Activated CD4-positive, alpha-beta memory T cell treated with anti-CD3 and anti-CD28 coated beads, Interleukin-2, amount 10 ng/mL, durations not matched to agents 7 days and 5 days (primary cell): Measurements from ENCODE around the gene SKI. TPM values are rescaled to one million over a fixed set of nuclear protein-coding genes. Genes with fewer than 3 reads are reported as not detected.
"Not testable (repeated sequence)": the region's sequence is repeated elsewhere in the genome, so short reads cannot be mapped to it uniquely, and the experiment has no call there.

ENCODE experiments used
- CTCF ChIA-PET: fragments of 350-600 bp; sonication (Branson Sonifier 250); formaldehyde crosslinking; loops from one replicate; lab custom pipeline; 2021; ENCODE audit warnings: antibody characterized with exemption, inconsistent platforms; lab: Charles Lee
- POLR2A ChIA-PET: fragments of 350-600 bp; sonication (Branson Sonifier 250); formaldehyde crosslinking; loops from one replicate; lab custom pipeline; 2021; ENCODE audit warnings: antibody characterized with exemption; lab: Charles Lee
- DNase-seq: peaks from one replicate; pipeline ENCODE4 v3.0.0-alpha.2; 2020
- H3K27ac Mint-ChIP-seq: one replicate; pipeline ENCODE4 v1.8.0; 2021; ENCODE audit warnings: mild to moderate bottlenecking, mixed read lengths
- H3K27me3 Mint-ChIP-seq: one replicate; pipeline ENCODE4 v1.8.0; 2021; ENCODE audit warnings: mixed read lengths
- H3K36me3 Mint-ChIP-seq: one replicate; pipeline ENCODE4 v1.8.0; 2021; ENCODE audit warnings: low read depth, mixed read lengths
- H3K4me1 Mint-ChIP-seq: one replicate; pipeline ENCODE4 v1.8.0; 2021; ENCODE audit warnings: mixed read lengths
- H3K4me3 Mint-ChIP-seq: one replicate; pipeline ENCODE4 v1.8.0; 2021; ENCODE audit warnings: mild to moderate bottlenecking, mixed read lengths
- H3K9me3 Mint-ChIP-seq: one replicate; pipeline ENCODE4 v1.8.0; 2021; ENCODE audit warnings: mixed read lengths
- total RNA-seq, 2 experiments: library from RNA; stranded (reverse); gene quantifications; one replicate each; pipeline ENCODE4 v1.2.3, GENCODE V29; 2021

Gene SKI
- total RNA-seq, 2 experiments from 2014 or later, result 58.0 to 61.5 TPM

GRCh38 chr1:2257245-2257627, 29.1 kb downstream of the SKI start:
- ChIA-PET CTCF (interaction anchor here (1.3 kb wide), 1 partner anchor 124 kb away, joined by 4 read pairs; no protein-coding TSS in a partner anchor), POLR2A (interaction anchor here (2.8 to 3.0 kb wide), 3 partner anchors 23 to 43 kb away, joined by 30 to 48 read pairs (median 36); no protein-coding TSS in a partner anchor)
- Mint-ChIP-seq H3K4me3 (peak overlapping the region; percentile 24), H3K27me3 (no peaks in the 10 kb centered on the region), H3K36me3 (peaks cover 45% of the 10 kb centered on the region), H3K27ac (no peak overlapping the region), H3K9me3 (peaks cover 17% of the 10 kb centered on the region), H3K4me1 (peaks cover 42% of the 10 kb centered on the region)
- DNase-seq, result no peak

DNA sequence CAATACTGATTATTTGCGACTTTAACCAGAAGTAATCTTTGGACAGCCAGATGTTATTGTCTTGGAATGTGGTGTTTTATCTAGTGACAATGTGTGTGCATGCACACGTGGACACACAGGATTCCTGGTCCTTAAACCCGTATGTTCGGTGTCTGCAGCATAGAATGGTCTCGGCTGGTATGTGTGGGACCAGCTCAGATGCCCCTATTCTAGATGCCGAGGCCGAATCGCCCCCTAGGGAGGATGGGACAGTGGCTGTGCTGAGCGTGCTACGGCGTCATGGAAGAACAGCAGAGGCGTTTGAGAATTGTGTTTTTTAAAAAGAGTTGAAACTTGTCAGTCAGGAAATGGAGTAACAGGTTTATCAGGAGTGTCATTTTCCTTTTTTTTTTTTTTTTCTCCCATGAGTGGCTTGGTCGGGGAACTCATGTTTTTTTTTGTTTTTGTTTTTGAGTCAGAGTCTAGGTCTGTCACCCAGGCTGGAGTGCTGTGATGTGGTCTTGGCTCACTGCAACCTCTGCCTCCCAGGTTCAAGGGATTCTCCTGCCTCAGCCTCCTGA, 30.1 kb downstream of the SKI start:
- ChIA-PET POLR2A (interaction anchor here (1.9 kb wide), 1 partner anchor 42 kb away, joined by 7 read pairs; no protein-coding TSS in a partner anchor), CTCF (no interaction called here)
- Mint-ChIP-seq H3K4me1 (peaks cover 36% of the 10 kb centered on the region), H3K36me3 (peaks cover 35% of the 10 kb centered on the region), H3K27me3 (no peaks in the 10 kb centered on the region), H3K4me3 (peak overlapping the region; percentile 10), H3K9me3 (peaks cover 12% of the 10 kb centered on the region), H3K27ac (peak overlapping the region; percentile 70)
- DNase-seq, result no peak

DNA sequence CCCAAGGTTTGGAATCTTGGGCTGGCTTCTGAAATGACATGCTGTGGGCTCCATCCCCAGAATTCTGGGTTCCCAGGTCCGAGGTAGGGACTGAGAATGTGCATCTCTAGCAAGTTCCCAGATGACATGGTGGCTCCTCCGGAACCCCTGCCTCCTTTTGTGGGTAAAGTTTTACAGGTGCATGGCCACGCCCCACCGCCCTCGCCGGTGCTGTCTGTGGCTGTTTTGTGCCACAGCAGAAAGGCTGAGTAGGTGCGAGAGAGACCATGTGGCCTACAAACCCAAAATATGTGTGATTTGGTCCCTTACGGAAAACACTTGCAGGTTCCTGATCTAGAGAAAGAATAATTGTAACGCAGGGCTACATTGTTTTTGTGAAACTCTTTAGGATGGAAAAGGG, 30.9 kb downstream of the SKI start:
- Mint-ChIP-seq H3K4me1 (peaks cover 34% of the 10 kb centered on the region), H3K4me3 (no peak overlapping the region), H3K27ac (peak overlapping the region; percentile 49), H3K27me3 (no peaks in the 10 kb centered on the region), H3K36me3 (peaks cover 28% of the 10 kb centered on the region), H3K9me3 (peaks cover 12% of the 10 kb centered on the region)
- peak; percentile 54 for DNase-seq
- ChIA-PET POLR2A (interaction anchor here (1.9 kb wide), 1 partner anchor 41 kb away, joined by 7 read pairs; no protein-coding TSS in a partner anchor), CTCF (no interaction called here)

- peaks cover 12% of the 10 kb centered on the region for H3K9me3 Mint-ChIP-seq
- no peak overlapping the region for H3K4me3 Mint-ChIP-seq
- peaks cover 34% of the 10 kb centered on the region for H3K4me1 Mint-ChIP-seq
- no peaks in the 10 kb centered on the region for H3K27me3 Mint-ChIP-seq
- DNase-seq, result no peak
- ChIA-PET CTCF (no interaction called here), POLR2A (interaction anchor here (1.0 to 1.9 kb wide), 2 partner anchors 40 to 41 kb away, joined by 3 to 7 read pairs; no protein-coding TSS in a partner anchor)
- H3K36me3 Mint-ChIP-seq, result peaks cover 28% of the 10 kb centered on the region
- H3K27ac Mint-ChIP-seq, result peak overlapping the region; percentile 54
Measured at GRCh38 chr1:2259668-2260402, 31.7 kb downstream of the SKI start.

DNA sequence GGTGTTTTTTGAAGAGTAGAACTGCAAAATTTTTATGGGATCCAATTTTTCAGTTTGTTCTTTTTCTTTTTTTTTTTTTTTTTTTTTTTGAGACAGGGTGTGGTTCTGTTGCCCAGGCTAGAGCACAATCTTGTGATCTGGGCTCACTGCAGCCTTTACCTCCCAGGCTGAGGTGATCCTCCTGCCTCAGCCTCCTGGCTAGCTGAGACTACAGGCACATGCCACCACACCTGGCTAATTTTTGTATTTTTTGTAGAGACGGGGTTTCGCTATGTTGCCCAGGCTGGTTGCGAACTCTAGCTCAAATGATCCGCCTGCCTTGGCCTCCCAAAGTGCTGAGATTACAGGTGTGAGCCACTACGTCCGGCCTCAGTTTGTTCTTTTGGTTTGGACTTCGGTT, 32.4 kb downstream of the SKI start:
- not testable (repeated sequence) for H3K4me3 Mint-ChIP-seq
- peaks cover 41% of the 10 kb centered on the region for H3K4me1 Mint-ChIP-seq

DNA sequence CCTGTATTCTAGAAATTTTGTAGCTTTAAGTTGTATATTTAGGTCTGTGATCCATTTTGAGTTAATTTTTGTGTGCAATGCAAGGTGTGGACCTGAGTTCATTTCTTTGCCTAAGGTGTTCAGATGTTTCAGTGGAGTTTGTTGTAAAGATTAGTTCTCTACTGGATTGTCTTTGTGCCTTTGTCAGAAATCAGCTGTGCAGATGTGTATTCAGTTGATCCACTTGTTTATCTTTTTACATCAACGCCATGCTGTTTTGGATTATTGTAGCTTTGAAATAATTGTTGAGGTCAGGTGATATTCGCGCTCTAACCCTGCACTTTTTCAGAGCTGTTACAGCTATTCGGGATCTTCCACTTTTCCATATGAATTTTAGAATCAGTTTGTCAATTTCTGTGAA, 32.8 kb downstream of the SKI start:
- Mint-ChIP-seq H3K27me3 (no peaks in the 10 kb centered on the region), H3K9me3 (peaks cover 12% of the 10 kb centered on the region), H3K4me3 (no peak overlapping the region), H3K27ac (no peak overlapping the region), H3K36me3 (peaks cover 32% of the 10 kb centered on the region), H3K4me1 (peaks cover 42% of the 10 kb centered on the region)
- ChIA-PET POLR2A (interaction anchor here (0.9 to 1.0 kb wide), 2 partner anchors 30 to 40 kb away, joined by 3 to 4 read pairs; no protein-coding TSS in a partner anchor), CTCF (interaction anchor here (0.9 kb wide), 1 partner anchor 36 kb away, joined by 3 read pairs; no protein-coding TSS in a partner anchor)
- no peak for DNase-seq

More for the DNA sequence above, 32.4 kb downstream of the SKI start:
- POLR2A ChIA-PET, result interaction anchor here (0.9 to 1.0 kb wide), 2 partner anchors 31 to 40 kb away, joined by 3 to 4 read pairs; no protein-coding TSS in a partner anchor
- not testable (repeated sequence) for H3K27ac Mint-ChIP-seq, H3K27me3 Mint-ChIP-seq, DNase-seq
- Mint-ChIP-seq H3K36me3 (peaks cover 32% of the 10 kb centered on the region), H3K9me3 (peaks cover 12% of the 10 kb centered on the region)
- CTCF ChIA-PET, result interaction anchor here (0.9 kb wide), 1 partner anchor 35 kb away, joined by 3 read pairs; no protein-coding TSS in a partner anchor

DNA sequence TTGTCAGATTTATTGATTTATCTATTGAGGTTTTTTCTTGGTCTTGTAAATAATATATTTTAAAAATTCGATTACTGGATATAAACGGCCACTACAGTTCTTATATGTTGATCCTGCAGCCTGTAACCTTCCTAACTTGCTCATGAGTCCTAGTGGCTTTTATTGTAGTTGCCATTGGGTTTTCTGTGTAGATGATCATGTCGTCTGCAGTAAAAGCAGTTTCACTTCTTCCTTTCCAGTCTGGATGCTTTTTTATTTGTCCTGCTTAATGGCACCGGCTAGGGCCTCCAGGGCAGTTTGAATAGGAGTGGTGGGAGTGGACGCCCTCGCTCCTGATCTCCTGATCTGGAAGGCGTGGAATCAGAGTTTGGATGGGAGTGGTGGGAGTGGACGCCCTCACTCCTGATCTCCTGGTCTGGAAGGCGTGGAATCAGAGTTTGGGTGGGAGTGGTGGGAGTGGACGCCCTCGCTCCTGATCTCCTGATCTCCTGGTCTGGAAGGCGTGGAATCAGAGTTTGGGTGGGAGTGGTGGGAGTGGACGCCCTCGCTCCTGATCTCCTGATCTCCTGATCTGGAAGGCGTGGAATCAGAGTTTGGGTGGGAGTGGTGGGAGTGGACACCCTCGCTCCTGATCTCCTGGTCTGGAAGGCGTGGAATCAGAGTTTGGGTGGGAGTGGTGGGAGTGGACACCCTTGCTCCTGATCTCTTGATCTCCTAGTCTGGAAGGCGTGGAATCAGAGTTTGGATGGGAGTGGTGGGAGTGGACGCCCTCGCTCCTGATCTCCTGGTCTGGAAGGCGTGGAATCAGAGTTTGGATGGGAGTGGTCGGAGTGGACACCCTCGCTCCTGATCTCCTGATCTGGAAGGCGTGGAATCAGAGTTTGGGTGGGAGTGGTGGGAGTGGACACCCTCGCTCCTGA, 33.6 kb downstream of the SKI start:
- peaks cover 48% of the 10 kb centered on the region for H3K4me1 Mint-ChIP-seq
- POLR2A ChIA-PET, H3K27me3 Mint-ChIP-seq, DNase-seq, H3K27ac Mint-ChIP-seq, H3K4me3 Mint-ChIP-seq: not testable (repeated sequence)
- CTCF ChIA-PET, result interaction anchor here (0.9 kb wide), 1 partner anchor 37 kb away, joined by 3 read pairs; no protein-coding TSS in a partner anchor
- peaks cover 34% of the 10 kb centered on the region for H3K36me3 Mint-ChIP-seq
- H3K9me3 Mint-ChIP-seq, result peaks cover 12% of the 10 kb centered on the region

DNA sequence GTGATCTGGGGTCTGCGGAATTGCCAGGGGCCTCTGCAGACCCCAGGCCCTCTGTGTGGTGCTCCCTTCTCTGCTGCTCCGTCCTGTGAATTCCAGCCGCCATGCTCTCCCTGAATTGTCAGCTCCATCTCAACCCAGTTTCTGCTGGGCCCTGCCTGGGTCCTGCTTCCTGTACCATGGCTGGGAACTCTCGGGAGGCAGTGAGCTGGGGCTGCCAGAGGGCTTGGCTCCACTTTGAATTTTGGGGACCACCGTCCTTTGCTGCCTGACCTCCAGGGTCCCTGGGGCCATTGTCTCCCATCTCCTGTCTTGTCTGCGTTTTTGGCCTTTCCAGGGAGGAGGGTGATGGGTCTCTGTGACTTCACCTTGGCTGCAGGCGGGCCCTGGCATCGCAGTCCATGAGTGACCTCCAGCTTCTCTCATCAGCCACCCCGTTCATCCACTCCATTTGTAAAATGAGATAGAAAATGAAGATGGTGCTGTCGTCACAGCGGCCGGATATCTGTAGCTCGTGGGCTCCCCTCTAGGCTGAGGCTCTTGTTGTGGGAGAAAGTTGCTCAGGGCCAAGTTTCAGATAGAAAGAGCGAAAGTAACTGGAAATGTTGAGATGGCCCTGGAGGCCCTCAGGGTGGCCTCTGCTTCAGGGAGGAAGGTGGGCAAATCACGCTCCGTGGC, 38.3 kb downstream of the SKI start:
- Mint-ChIP-seq H3K4me1 (peaks cover 17% of the 10 kb centered on the region), H3K9me3 (no peaks in the 10 kb centered on the region), H3K36me3 (peaks cover 15% of the 10 kb centered on the region), H3K4me3 (no peak overlapping the region), H3K27ac (no peak overlapping the region), H3K27me3 (no peaks in the 10 kb centered on the region)
- DNase-seq, result no peak
- ChIA-PET POLR2A (interaction anchor here (1.2 kb wide), 1 partner anchor 10 kb away, joined by 3 read pairs; no protein-coding TSS in a partner anchor), CTCF (no interaction called here)

- Mint-ChIP-seq H3K4me1 (peaks cover 17% of the 10 kb centered on the region), H3K36me3 (peaks cover 13% of the 10 kb centered on the region), H3K27me3 (no peaks in the 10 kb centered on the region), H3K9me3 (no peaks in the 10 kb centered on the region), H3K4me3 (no peak overlapping the region), H3K27ac (no peak overlapping the region)
- POLR2A ChIA-PET, result interaction anchor here (1.0 kb wide), 1 partner anchor 34 kb away, joined by 3 read pairs; no protein-coding TSS in a partner anchor
- CTCF ChIA-PET, result no interaction called here
- DNase-seq, result no peak
Measured at GRCh38 chr1:2267051-2267830, 39.1 kb downstream of the SKI start.

DNA sequence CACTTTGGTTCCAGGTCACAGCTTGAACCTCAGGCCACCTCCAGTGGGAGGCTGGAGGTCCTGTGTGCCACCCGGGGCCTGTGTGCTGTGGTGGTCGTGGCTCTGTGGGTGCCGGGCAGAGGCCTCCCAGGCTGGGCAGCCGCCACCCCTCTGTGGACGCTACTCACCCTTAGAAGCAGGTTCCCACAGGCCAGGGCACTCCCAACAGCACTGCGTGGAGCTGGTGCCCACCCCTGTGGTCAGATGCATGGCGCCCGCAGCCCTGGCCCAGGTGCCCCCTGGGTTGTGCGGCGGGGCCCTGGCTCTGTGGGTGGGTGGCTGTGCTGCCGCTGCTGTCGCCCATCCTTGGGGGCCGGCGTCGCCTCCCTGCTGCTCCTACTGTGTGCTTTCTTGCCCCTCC, 39.7 kb downstream of the SKI start:
- Mint-ChIP-seq H3K36me3 (peaks cover 13% of the 10 kb centered on the region), H3K27ac (no peak overlapping the region), H3K4me1 (peaks cover 17% of the 10 kb centered on the region), H3K4me3 (no peak overlapping the region), H3K9me3 (no peaks in the 10 kb centered on the region), H3K27me3 (no peaks in the 10 kb centered on the region)
- CTCF ChIA-PET, result no interaction called here
- POLR2A ChIA-PET, result interaction anchor here (1.0 kb wide), 1 partner anchor 34 kb away, joined by 3 read pairs; no protein-coding TSS in a partner anchor
- DNase-seq, result no peak

GRCh38 chr1:2268285-2269056, 40.4 kb downstream of the SKI start:
- ChIA-PET POLR2A (no interaction called here), CTCF (no interaction called here)

More at GRCh38 chr1:2268285-2269056, 40.4 kb downstream of the SKI start:
- Mint-ChIP-seq H3K27ac (no peak overlapping the region), H3K27me3 (no peaks in the 10 kb centered on the region), H3K4me1 (peaks cover 16% of the 10 kb centered on the region), H3K36me3 (peaks cover 14% of the 10 kb centered on the region), H3K4me3 (no peak overlapping the region), H3K9me3 (no peaks in the 10 kb centered on the region)
- no peak for DNase-seq
